Activated CD8-positive, alpha-beta T cell treated with anti-CD3 and anti-CD28 coated beads for 36 hours (primary cell): ENCODE data around the gene VTA1. TPM values are rescaled to one million over a fixed set of nuclear protein-coding genes. Genes with fewer than 3 reads are reported as not detected.

Source experiments
- ATAC-seq: fragments of 200-7000 bp; cut with Tn5 transposase; one replicate; pipeline ENCODE4 v1.10.0; 2021; ENCODE audit warnings: mild to moderate bottlenecking, moderate library complexity
- CTCF ChIA-PET: fragments of 350-600 bp; sonication (Branson Sonifier 250); formaldehyde crosslinking; loops from one replicate; lab custom pipeline; 2021; ENCODE audit warnings: antibody characterized with exemption; lab: Charles Lee
- POLR2A ChIA-PET: fragments of 350-600 bp; sonication (Branson Sonifier 250); formaldehyde crosslinking; loops from one replicate; lab custom pipeline; 2021; ENCODE audit warnings: antibody characterized with exemption; lab: Charles Lee
- DNase-seq: peaks from one replicate; pipeline ENCODE4 v3.0.0-alpha.2; 2020
- H3K27ac Mint-ChIP-seq: one replicate; pipeline ENCODE4 v1.8.0; 2021; ENCODE audit warnings: mild to moderate bottlenecking, mixed read lengths
- H3K27me3 Mint-ChIP-seq: one replicate; pipeline ENCODE4 v1.8.0; 2021; ENCODE audit warnings: mixed read lengths
- H3K36me3 Mint-ChIP-seq: one replicate; pipeline ENCODE4 v1.8.0; 2021; ENCODE audit warnings: low read depth, mixed read lengths
- H3K4me1 Mint-ChIP-seq: one replicate; pipeline ENCODE4 v1.8.0; 2021; ENCODE audit warnings: low read depth, mixed read lengths
- H3K4me3 Mint-ChIP-seq: one replicate; pipeline ENCODE4 v1.8.0; 2021; ENCODE audit warnings: mild to moderate bottlenecking, moderate library complexity, mixed read lengths
- H3K9me3 Mint-ChIP-seq: one replicate; pipeline ENCODE4 v1.8.0; 2021; ENCODE audit warnings: mixed read lengths
- intact Hi-C: fragments of 100-400 bp; cut with micrococcal nuclease; formaldehyde crosslinking; loops from one replicate; pipeline ENCODE4 v1.10.0; 2022
- total RNA-seq, 2 experiments: library from RNA; stranded (reverse); gene quantifications; one replicate each; pipeline ENCODE4 v1.2.3, GENCODE V29; 2021
- TF ChIP-seq, protein P1 (sequence below): fragments of 200-600 bp; IDR thresholded peaks from one replicate; pipeline ENCODE4 v1.8.0; 2022; ENCODE audit warnings: antibody characterized with exemption, mild to moderate bottlenecking

The VTA1 gene
- total RNA-seq, 2 experiments from 2014 or later, result 53.8 to 57.1 TPM

- H3K4me3 Mint-ChIP-seq, result no peak overlapping the region
- intact Hi-C loops, result no loop called here
- ATAC-seq (no peak), DNase-seq (no peak)
- H3K27ac Mint-ChIP-seq, result no peak overlapping the region
- H3K27me3 Mint-ChIP-seq, result no peaks in the 10 kb centered on the region
- ChIA-PET POLR2A (no interaction called here), CTCF (no interaction called here)
- peaks cover 22% of the 10 kb centered on the region for H3K36me3 Mint-ChIP-seq
- TF ChIP-seq, protein P1, sequence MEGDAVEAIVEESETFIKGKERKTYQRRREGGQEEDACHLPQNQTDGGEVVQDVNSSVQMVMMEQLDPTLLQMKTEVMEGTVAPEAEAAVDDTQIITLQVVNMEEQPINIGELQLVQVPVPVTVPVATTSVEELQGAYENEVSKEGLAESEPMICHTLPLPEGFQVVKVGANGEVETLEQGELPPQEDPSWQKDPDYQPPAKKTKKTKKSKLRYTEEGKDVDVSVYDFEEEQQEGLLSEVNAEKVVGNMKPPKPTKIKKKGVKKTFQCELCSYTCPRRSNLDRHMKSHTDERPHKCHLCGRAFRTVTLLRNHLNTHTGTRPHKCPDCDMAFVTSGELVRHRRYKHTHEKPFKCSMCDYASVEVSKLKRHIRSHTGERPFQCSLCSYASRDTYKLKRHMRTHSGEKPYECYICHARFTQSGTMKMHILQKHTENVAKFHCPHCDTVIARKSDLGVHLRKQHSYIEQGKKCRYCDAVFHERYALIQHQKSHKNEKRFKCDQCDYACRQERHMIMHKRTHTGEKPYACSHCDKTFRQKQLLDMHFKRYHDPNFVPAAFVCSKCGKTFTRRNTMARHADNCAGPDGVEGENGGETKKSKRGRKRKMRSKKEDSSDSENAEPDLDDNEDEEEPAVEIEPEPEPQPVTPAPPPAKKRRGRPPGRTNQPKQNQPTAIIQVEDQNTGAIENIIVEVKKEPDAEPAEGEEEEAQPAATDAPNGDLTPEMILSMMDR, result no peak
- peaks cover 36% of the 10 kb centered on the region for H3K4me1 Mint-ChIP-seq
- H3K9me3 Mint-ChIP-seq, result no peaks in the 10 kb centered on the region
These were observed 46.6 kb downstream of the VTA1 start for GRCh38 chr6:142193621-142194020.

- peak overlapping the region; percentile 49 for H3K27ac Mint-ChIP-seq
- no peak for ATAC-seq
- H3K27me3 Mint-ChIP-seq, result no peaks in the 10 kb centered on the region
These were observed 48.9 kb downstream of the VTA1 start for GRCh38 chr6:142195862-142196541.

DNA sequence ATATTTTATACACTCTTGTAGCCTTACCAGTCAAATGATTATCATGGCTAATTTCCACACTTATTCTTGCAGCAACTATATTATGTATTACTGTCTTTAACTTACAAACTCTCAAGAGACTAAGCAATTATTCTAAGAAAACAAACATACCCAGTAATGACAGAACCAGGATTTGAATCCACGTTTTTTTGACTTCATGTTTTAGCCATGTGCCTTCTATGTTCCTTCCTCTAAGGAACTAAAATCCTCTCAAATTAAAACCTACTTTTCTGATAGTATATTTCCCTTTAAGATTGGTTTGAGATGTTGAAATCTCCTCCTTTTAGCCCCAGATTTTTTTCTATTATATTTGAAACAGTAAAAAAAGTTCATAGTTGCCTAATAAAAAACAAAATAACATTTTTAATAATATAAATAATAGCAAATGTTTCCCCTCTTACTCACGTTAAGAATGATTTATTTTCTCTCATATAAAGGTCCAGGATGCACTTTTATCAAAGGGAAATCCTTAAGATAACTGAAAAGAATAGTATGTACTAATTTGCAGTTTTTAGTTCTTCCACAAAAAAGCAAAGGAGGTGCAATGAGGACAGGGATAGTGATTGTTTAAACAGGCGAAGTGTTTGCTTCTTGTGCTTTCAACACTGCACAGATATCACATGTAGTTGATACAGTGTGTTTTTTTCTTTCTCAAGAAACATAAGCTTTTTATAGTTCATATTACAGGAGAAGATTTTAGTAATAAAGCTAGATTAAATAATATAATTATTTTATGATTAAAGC is 54.0 kb downstream of the VTA1 start:
- Mint-ChIP-seq H3K27me3 (no peaks in the 10 kb centered on the region), H3K9me3 (no peaks in the 10 kb centered on the region), H3K4me3 (no peak overlapping the region), H3K4me1 (peaks cover 13% of the 10 kb centered on the region), H3K27ac (no peak overlapping the region), H3K36me3 (peaks cover 17% of the 10 kb centered on the region)
- ChIA-PET CTCF (interaction anchor here (1.4 kb wide), 1 partner anchor 45 kb away, joined by 5 read pairs; no protein-coding TSS in a partner anchor), POLR2A (no interaction called here)
- intact Hi-C loops, result no loop called here
- ATAC-seq, result no peak
- TF ChIP-seq, protein P1, result no peak
- DNase-seq, result no peak

More at GRCh38 chr6:142195862-142196541, 48.9 kb downstream of the VTA1 start:
- Mint-ChIP-seq H3K4me1 (peaks cover 38% of the 10 kb centered on the region), H3K9me3 (no peaks in the 10 kb centered on the region), H3K4me3 (no peak overlapping the region), H3K36me3 (peaks cover 19% of the 10 kb centered on the region)
- intact Hi-C loops, result no loop called here
- DNase-seq, result no peak
- TF ChIP-seq, protein P1, result no peak
- ChIA-PET CTCF (interaction anchor here (0.8 to 2.8 kb wide), 7 partner anchors 10 to 49 kb away, joined by 3 to 23 read pairs (median 6); partner anchors contain the start of gene VTA1), POLR2A (no interaction called here)

DNA sequence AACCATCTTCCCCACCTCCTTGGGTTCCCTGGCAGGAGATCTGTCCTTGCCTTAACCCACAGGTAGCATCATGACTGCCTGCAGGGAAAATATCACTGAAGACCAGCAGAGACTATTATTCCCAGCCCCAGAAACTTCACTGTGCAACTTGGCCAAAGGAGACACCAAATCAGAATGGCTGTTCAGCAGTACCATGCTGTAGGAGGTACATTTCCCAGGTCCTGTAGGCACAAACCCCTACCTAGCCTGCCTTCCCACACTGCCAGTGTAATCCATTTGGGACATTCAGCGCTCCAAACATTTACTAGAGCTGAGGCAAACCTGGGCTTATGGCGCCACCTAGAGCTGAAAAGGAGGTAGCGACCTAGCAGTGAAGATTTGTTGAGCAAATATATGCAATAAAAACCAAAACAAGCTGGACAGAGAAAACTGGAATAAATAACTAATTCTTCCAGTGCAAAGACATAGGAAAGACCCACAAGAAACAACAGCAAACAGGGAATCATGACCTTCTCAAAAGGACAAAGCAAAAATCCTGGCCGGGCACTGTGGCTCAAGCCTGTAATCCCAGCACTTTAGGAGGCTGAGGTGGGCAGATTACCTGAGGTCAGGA is 60.3 kb downstream of the VTA1 start:
- Mint-ChIP-seq H3K4me3 (no peak overlapping the region), H3K27me3 (no peaks in the 10 kb centered on the region), H3K27ac (peak overlapping the region; percentile 53), H3K36me3 (peaks cover 49% of the 10 kb centered on the region), H3K9me3 (peaks cover 4% of the 10 kb centered on the region), H3K4me1 (no peaks in the 10 kb centered on the region)
- peak; percentile 53 for DNase-seq
- ChIA-PET CTCF (interaction anchor here (0.7 to 2.7 kb wide), 35 partner anchors 8 to 1189 kb away, joined by 3 to 36 read pairs (median 4); partner anchors contain the start of genes ADGRG6, NMBR and VTA1), POLR2A (no interaction called here)
- ATAC-seq, result peak; percentile 45
- intact Hi-C loops, result loop anchor here (2.0 kb wide), 1 partner anchor 61 kb away; the partner anchor contains the start of genes NMBR and VTA1
- TF ChIP-seq, protein P1, result peak; percentile 77
